Right atrium auricular region (tissue), 2 donors: Measurements from ENCODE around the gene SEPTIN14. TPM values are rescaled to one million over a fixed set of nuclear protein-coding genes. Genes with fewer than 3 reads are reported as not detected.
"Not testable (repeated sequence)": the region's sequence is repeated elsewhere in the genome, so short reads cannot be mapped to it uniquely, and the experiment has no call there.

ENCODE experiments used
- DNase-seq: peaks from one replicate; pipeline ENCODE4 v3.0.0-alpha.2; 2019; ENCODE audit warnings: low spot score
- H3K27ac ChIP-seq, 2 donors: fragments of 200-600 bp; sonication (generic); 1 replicate in 1 of 2; 2 replicates in 1 of 2; pipeline ENCODE4 v1.5.1; 2016 to 2019
- H3K27me3 ChIP-seq, 2 donors: fragments of 200-600 bp; sonication (generic); one replicate each; pipeline versions ENCODE4 v1.5.1 to v1.6.0; 2017 to 2019
- H3K36me3 ChIP-seq: fragments of 200-600 bp; sonication (generic); one replicate; pipeline ENCODE4 v1.5.1; 2016
- H3K4me1 ChIP-seq, 2 donors: fragments of 200-600 bp; sonication (generic); one replicate each; pipeline versions ENCODE4 v1.5.1 to v1.6.0; 2017 to 2019
- H3K4me3 ChIP-seq, 2 donors: fragments of 200-600 bp; sonication (generic); 1 replicate in 1 of 2; 2 replicates in 1 of 2; pipeline ENCODE4 v1.5.1; 2017 to 2019; ENCODE audit warnings: mild to moderate bottlenecking in 1 of 2, moderate library complexity in 1 of 2
- H3K9me3 ChIP-seq, 2 donors: fragments of 200-600 bp; sonication (generic); one replicate each; pipeline ENCODE4 v1.5.1; 2019
- CTCF ChIP-seq, 2 donors: fragments of 200-600 bp; sonication (generic); IDR thresholded peaks; one replicate each; pipeline ENCODE4 v1.5.1; 2019; ENCODE audit warnings: antibody characterized with exemption in 2 of 2
- total RNA-seq, 2 donors: library from RNA; depleted of rRNA; stranded (reverse); fragments of >200 nt; gene quantifications; one replicate each; pipeline ENCODE4 v1.1.0, GENCODE V29; 2016

Gene SEPTIN14
- total RNA-seq, 2 donors from 2014 or later = not detected

DNA sequence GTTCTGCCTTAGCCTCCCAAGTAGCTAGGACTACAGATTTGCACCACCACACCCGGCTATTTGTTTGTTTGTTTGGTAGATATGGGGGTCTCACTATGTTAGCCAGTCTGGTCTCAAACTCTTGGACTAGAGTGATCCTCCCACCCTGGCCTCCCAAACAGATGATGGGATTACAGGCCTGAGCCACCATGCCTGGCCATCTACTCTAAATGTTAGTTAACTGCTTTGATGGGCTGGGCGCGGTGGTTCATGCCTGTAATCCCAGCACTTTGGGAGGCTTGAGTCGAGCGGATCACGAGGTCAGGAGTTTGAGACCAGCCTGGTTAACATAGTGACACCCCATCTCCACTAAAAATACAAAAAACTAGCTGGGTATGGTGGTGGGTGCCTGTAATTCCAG is 74.8 kb downstream of the SEPTIN14 start:
- DNase-seq = peak; percentile 36

GRCh38 chr7:55786901-55787300 is 75.7 kb downstream of the SEPTIN14 start:
- no peak overlapping the region for H3K4me3 ChIP-seq
- peak; percentile 18 for DNase-seq
- no peaks in the 10 kb centered on the region for H3K36me3 ChIP-seq

More for the DNA sequence above, 74.8 kb downstream of the SEPTIN14 start:
- Histone ChIP-seq H3K4me1 (no peaks in the 10 kb centered on the region), H3K9me3 (no peaks in the 10 kb centered on the region), H3K27me3 (no peaks in the 10 kb centered on the region), H3K4me3 (no peak overlapping the region), H3K36me3 (no peaks in the 10 kb centered on the region), H3K27ac (no peak overlapping the region)
- TF ChIP-seq CTCF (IDR thresholded peaks at IDR 0.05) = no peak

GRCh38 chr7:55785444-55785843 is 77.1 kb downstream of the SEPTIN14 start:
- not testable (repeated sequence) for H3K4me3 ChIP-seq, H3K27ac ChIP-seq, H3K27me3 ChIP-seq, H3K36me3 ChIP-seq, H3K4me1 ChIP-seq, H3K9me3 ChIP-seq
- DNase-seq = peak; percentile 36

More at GRCh38 chr7:55786901-55787300, 75.7 kb downstream of the SEPTIN14 start:
- Histone ChIP-seq H3K27ac (no peak overlapping the region), H3K27me3 (no peaks in the 10 kb centered on the region), H3K4me1 (no peaks in the 10 kb centered on the region), H3K9me3 (no peaks in the 10 kb centered on the region)
- TF ChIP-seq CTCF (IDR thresholded peaks at IDR 0.05) = no peak

- no peaks in the 10 kb centered on the region for H3K27me3 ChIP-seq
- no peak overlapping the region for H3K27ac ChIP-seq
- H3K9me3 ChIP-seq = no peaks in the 10 kb centered on the region
- no peaks in the 10 kb centered on the region for H3K4me1 ChIP-seq
- peak; percentile 34 for DNase-seq
- no peaks in the 10 kb centered on the region for H3K36me3 ChIP-seq
- H3K4me3 ChIP-seq = no peak overlapping the region
- TF ChIP-seq CTCF (IDR thresholded peaks at IDR 0.05) = no peak
Observed at GRCh38 chr7:55784151-55784550, 78.4 kb downstream of the SEPTIN14 start.

DNA sequence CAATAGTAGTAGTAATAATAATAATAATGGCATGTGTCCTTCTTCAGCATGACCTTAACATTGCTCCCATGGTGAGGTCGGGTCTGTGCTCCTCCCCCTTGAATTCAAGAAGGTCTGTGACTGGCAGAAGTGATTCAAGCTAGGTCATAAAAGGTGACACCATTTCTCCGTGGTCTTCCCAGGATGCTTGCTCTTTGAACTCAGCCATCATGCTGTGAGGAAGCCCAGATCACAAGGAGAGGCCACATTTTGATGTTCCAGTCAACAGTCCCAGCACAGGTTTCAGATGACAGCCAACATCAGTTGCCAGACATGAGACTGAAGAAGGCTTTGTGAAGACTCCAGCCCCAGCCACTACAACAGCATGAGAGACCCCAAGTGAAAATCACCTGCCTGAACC is 83.9 kb downstream of the SEPTIN14 start:
- no peaks in the 10 kb centered on the region for H3K27me3 ChIP-seq
- no peak for DNase-seq
- H3K9me3 ChIP-seq = no peaks in the 10 kb centered on the region
- H3K4me3 ChIP-seq = no peak overlapping the region
- H3K4me1 ChIP-seq = no peaks in the 10 kb centered on the region
- no peak for TF ChIP-seq CTCF (IDR thresholded peaks at IDR 0.05)
- H3K27ac ChIP-seq = no peak overlapping the region
- H3K36me3 ChIP-seq = no peaks in the 10 kb centered on the region

GRCh38 chr7:55776196-55776595 is 86.4 kb downstream of the SEPTIN14 start:
- Histone ChIP-seq H3K27me3 (no peaks in the 10 kb centered on the region), H3K36me3 (no peaks in the 10 kb centered on the region), H3K4me3 (no peak overlapping the region), H3K4me1 (no peaks in the 10 kb centered on the region), H3K27ac (no peak overlapping the region), H3K9me3 (no peaks in the 10 kb centered on the region)
- no peak for TF ChIP-seq CTCF (IDR thresholded peaks at IDR 0.05)
- DNase-seq = no peak
